KMS-11 (cell line): ENCODE measurements around the gene MPP7.

Source experiments
- H2AFZ ChIP-seq: fragments of 200-600 bp; sonication (generic); 2 replicates; pipeline ENCODE4 v1.6.1; 2016; ENCODE audit warnings: antibody characterized with exemption, mixed run types, low read depth
- H3K27ac ChIP-seq: fragments of 200-600 bp; sonication (generic); 2 replicates; pipeline ENCODE4 v1.6.1; 2016; ENCODE audit warnings: mild to moderate bottlenecking, mixed run types
- H3K27me3 ChIP-seq: fragments of 200-600 bp; sonication (generic); 2 replicates; pipeline ENCODE4 v1.6.1; 2017; ENCODE audit warnings: mild to moderate bottlenecking, low read depth, mixed run types, moderate library complexity; ENCODE audit not compliant: insufficient read depth
- H3K36me3 ChIP-seq: fragments of 200-600 bp; sonication (generic); 2 replicates; pipeline ENCODE4 v1.6.1; 2017; ENCODE audit warnings: mild to moderate bottlenecking, mixed run types; ENCODE audit not compliant: insufficient read depth
- H3K4me1 ChIP-seq: fragments of 200-600 bp; sonication (generic); 2 replicates; pipeline ENCODE4 v1.6.1; 2016; ENCODE audit warnings: mild to moderate bottlenecking, low read depth, mixed run types; ENCODE audit not compliant: poor library complexity, severe bottlenecking
- H3K4me2 ChIP-seq: fragments of 200-600 bp; sonication (generic); 2 replicates; pipeline ENCODE4 v1.7.0; 2016; ENCODE audit warnings: mild to moderate bottlenecking, mixed run types
- H3K4me3 ChIP-seq: fragments of 200-600 bp; sonication (generic); IDR thresholded peaks from 2 replicates; pipeline ENCODE4 v1.6.1; 2017; ENCODE audit warnings: low read depth, low read length, mixed read lengths; ENCODE audit not compliant: insufficient read depth
- H3K79me2 ChIP-seq: fragments of 200-600 bp; sonication (generic); 2 replicates; pipeline ENCODE4 v1.6.1; 2016; ENCODE audit warnings: low read depth, mixed run types; ENCODE audit not compliant: insufficient read depth
- H3K9ac ChIP-seq: fragments of 200-600 bp; sonication (generic); 2 replicates; pipeline ENCODE4 v1.6.1; 2016; ENCODE audit warnings: mild to moderate bottlenecking, mixed run types
- H4K20me1 ChIP-seq: fragments of 200-600 bp; sonication (generic); 2 replicates; pipeline ENCODE4 v1.6.1; 2016; ENCODE audit warnings: mild to moderate bottlenecking, mixed run types; ENCODE audit not compliant: insufficient read depth
- CTCF ChIP-seq: fragments of 200-600 bp; sonication (generic); conservative IDR thresholded peaks from 2 replicates; pipeline ENCODE4 v1.6.1; 2017; ENCODE audit warnings: low read depth, mild to moderate bottlenecking, antibody characterized with exemption, low read length, moderate library complexity, mixed read lengths

Gene MPP7

GRCh38 chr10:28317760-28318159, 14.9 kb upstream of the MPP7 start:
- H3K4me2 ChIP-seq, result no peak overlapping the region
- H3K4me3 ChIP-seq, result no peak overlapping the region
- no peak overlapping the region for H2AFZ ChIP-seq
- H3K36me3 ChIP-seq, result no peaks in the 10 kb centered on the region
- no peaks in the 10 kb centered on the region for H3K4me1 ChIP-seq
- no peaks in the 10 kb centered on the region for H3K79me2 ChIP-seq
- H3K9ac ChIP-seq, result no peak overlapping the region
- H3K27ac ChIP-seq, result no peak overlapping the region
- no peaks in the 10 kb centered on the region for H3K27me3 ChIP-seq
- no peaks in the 10 kb centered on the region for H4K20me1 ChIP-seq
- TF ChIP-seq CTCF, result no peak

- Histone ChIP-seq H3K79me2 (no peaks in the 10 kb centered on the region), H3K9ac (no peak overlapping the region), H3K27ac (no peak overlapping the region), H3K4me1 (no peaks in the 10 kb centered on the region), H2AFZ (no peak overlapping the region), H3K27me3 (no peaks in the 10 kb centered on the region), H3K4me3 (no peak overlapping the region), H3K4me2 (no peak overlapping the region), H3K36me3 (no peaks in the 10 kb centered on the region), H4K20me1 (no peaks in the 10 kb centered on the region)
- no peak for TF ChIP-seq CTCF
Observed at GRCh38 chr10:28316696-28317095, 13.8 kb upstream of the MPP7 start.

- no peaks in the 10 kb centered on the region for H3K36me3 ChIP-seq
- no peak for TF ChIP-seq CTCF
- no peaks in the 10 kb centered on the region for H4K20me1 ChIP-seq
- no peaks in the 10 kb centered on the region for H3K4me1 ChIP-seq
- H3K27ac ChIP-seq, result no peak overlapping the region
- H3K27me3 ChIP-seq, result no peaks in the 10 kb centered on the region
- no peak overlapping the region for H3K9ac ChIP-seq
- no peak overlapping the region for H3K4me2 ChIP-seq
- H2AFZ ChIP-seq, result no peak overlapping the region
- no peaks in the 10 kb centered on the region for H3K79me2 ChIP-seq
- no peak overlapping the region for H3K4me3 ChIP-seq
Observed at GRCh38 chr10:28315140-28315539, 12.3 kb upstream of the MPP7 start.

- Histone ChIP-seq H3K79me2 (no peaks in the 10 kb centered on the region), H3K27ac (no peak overlapping the region), H3K4me1 (no peaks in the 10 kb centered on the region), H3K4me2 (no peak overlapping the region), H3K4me3 (no peak overlapping the region), H3K27me3 (no peaks in the 10 kb centered on the region), H4K20me1 (no peaks in the 10 kb centered on the region), H3K9ac (no peak overlapping the region), H3K36me3 (no peaks in the 10 kb centered on the region), H2AFZ (no peak overlapping the region)
- no peak for TF ChIP-seq CTCF
Observed at GRCh38 chr10:28314211-28314610, 11.3 kb upstream of the MPP7 start.

- H3K4me3 ChIP-seq, result no peak overlapping the region
- no peaks in the 10 kb centered on the region for H3K79me2 ChIP-seq
- no peaks in the 10 kb centered on the region for H3K4me1 ChIP-seq
- no peaks in the 10 kb centered on the region for H3K27me3 ChIP-seq
- H3K4me2 ChIP-seq, result no peak overlapping the region
- H3K27ac ChIP-seq, result no peak overlapping the region
- no peaks in the 10 kb centered on the region for H4K20me1 ChIP-seq
- TF ChIP-seq CTCF, result no peak
- no peak overlapping the region for H2AFZ ChIP-seq
- no peak overlapping the region for H3K9ac ChIP-seq
- no peaks in the 10 kb centered on the region for H3K36me3 ChIP-seq
Observed at GRCh38 chr10:28312572-28312971, 9.7 kb upstream of the MPP7 start.
